GM21723 (cell line): ENCODE measurements around the gene PRMT1.

Experiments
- ATAC-seq: cut with Tn5 transposase; IDR thresholded peaks from one replicate; pipeline ENCODE4 v1.9.1; 2021; ENCODE audit warnings: mild to moderate bottlenecking, moderate library complexity; ENCODE audit not compliant: unreplicated experiment

The PRMT1 gene

DNA sequence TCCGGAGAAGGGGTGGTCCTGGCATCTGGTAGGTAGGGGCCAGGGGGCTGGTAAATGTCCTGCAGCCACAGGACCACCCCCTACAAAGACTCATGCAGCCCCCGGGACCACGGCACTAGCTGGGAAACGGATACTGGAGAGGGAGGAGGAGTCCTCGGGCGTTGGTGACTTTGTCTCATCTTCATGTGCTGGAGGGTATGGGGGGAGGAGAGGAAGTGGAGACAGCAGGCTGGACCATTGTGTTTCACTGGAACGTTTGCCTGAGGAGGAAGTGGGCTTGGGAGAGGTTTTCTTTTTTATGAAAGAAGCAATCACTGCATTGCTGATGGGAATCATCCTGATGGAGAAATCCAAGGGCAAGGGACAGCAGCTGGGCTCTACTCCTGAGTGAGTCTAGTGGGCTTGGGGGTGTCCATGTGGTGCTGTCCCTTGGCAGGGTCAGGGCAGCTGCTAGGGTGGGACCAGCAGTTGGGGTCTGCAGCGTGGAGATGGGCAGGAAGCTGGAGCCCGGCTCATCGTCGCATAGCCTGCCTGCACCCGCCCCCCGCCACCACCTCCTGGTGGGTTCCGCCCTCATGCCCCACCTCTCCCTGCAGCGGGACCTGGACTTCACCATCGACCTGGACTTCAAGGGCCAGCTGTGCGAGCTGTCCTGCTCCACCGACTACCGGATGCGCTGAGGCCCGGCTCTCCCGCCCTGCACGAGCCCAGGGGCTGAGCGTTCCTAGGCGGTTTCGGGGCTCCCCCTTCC, 10.7 kb downstream of the PRMT1 start:
- no peak for ATAC-seq

DNA sequence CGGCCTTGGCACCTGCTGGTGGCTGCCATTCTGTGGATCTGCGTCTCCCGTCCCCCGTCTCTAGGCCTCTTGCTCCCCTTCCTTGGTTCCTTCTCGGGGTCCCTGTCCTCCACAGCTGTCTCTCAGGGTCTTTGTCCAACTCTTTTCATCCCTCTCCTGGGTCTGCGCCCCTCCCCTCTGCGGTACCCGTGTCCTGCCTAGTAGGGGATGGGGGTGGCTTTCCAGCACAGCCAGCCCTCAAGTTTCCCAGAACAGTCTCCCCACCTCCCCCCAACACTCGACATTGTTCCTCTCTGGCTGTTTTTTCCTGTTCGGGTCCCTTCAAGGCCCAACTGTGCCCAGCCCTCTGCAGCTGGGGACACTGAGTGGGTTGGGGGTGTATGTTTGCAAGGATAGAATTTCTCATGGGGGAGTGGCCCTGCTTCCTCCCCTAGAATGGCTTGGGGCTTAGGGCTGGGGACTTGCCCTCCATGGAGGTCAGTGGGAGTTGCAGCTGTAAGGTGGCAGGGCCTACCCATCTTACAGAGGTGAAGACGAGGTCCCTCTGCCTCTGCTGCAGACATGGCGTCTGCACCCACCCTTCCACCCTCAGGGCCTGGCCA, 11.6 kb downstream of the PRMT1 start:
- no peak for ATAC-seq

DNA sequence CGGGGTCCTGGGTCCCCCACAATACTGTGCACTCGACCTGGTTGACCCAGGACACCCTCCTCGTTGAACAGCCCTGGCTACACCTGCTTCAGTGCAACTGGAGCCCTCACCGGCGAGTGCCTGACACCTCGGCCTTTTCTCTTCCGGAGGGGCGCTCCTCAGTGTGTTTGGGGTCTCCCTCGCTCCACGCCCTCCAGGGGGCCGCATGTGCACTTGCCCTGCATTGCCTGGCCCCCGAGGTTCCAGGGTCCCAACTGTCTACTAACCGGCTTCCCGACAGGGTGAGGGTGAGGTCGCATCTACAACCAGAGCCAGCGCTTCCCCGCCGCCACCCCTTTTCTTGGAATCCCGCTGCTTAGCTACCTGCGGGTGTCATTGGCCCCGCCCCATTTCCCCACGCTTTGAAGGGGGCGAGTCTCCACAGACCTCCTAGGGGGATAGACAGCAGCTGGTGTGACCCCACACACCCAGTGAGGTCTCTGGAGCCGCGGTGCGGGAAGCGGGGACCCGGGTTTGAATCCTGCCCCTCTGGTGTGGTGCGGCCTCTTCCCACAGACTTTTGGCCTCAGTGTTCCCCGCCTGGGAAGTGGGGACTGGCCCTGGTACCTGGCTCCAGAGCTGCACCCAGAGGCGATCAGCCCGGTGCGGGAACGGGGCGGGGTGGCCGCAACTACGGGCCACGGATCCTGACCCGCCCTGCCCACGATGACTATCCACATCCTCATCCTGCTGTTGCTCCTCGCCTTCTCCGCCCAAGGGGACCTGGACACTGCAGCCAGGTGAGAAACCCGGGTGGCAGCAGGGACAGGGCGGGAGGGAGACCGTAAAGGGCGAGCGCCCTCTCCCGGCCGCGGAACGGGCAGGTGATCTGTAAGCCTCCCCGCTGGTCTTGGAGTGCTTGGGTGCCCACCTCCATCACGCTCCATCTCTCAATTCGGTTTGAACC, 12.3 kb downstream of the PRMT1 start, which contains the start of gene ADM5:
Gene ADM5, plus strand, starts transcription at position 462 of the 946 bp plus-strand sequence. Its CDS starts 244 bp downstream, at position 706.
- ATAC-seq = no peak

DNA sequence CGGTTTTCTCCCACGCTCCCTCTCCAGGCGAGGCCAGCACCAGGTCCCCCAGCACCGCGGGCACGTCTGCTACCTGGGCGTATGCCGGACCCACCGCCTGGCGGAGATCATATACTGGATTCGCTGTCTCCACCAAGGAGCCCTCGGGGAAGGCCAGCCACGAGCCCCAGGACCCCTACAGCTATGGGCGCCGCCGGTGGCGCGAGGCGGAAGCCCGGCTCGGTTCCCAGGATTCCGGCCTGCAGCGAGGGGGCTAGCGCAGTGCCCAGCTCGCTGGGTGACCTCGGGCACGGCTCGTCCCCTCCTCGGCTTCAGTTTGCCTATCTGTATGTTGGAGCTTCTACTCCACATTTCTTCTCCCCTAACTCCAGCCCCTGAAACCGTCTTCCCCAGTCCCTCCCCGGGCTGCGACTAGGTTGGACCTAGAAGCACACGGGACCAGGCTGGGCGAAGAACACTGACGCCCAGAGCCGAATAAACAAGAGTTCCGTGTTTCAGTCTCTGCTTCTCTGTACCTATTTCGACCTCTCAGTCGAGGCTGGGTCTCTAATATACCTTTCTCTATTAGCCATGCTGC, 13.1 kb downstream of the PRMT1 start:
- ATAC-seq = no peak

DNA sequence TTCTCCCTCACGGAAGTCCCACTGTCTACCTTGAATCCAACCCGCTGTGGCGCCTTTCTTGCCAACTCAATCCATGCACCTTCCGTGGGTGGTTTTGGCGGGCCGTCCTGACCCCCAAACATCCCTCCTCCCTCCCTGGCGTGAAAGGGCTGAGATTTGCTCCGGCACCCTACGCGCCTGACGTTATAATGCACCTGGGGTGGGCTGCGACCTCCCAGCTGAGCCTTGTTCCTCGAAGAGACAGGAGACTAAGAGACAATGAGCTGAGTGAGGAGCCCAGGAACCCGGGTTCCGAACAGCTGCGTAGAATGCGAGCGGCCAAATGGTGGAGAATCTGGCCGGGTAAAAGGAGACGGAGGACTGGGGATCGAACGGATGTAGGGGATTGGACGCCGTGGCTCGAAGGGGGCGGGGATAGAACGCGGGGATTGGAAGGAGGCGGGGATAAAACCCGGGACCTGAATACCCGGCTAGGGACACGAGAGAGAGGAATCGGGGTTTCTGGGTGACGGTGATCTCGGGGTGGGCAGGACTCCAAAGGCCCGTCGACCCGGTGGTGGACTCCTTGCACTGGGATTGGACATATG, 13.7 kb downstream of the PRMT1 start, which contains the start of gene CPT1C:
Gene CPT1C, plus strand, starts transcription at position 461 of the 587 bp plus-strand sequence. CDS start 1,137 bp downstream, outside the sequence.
- no peak for ATAC-seq

DNA sequence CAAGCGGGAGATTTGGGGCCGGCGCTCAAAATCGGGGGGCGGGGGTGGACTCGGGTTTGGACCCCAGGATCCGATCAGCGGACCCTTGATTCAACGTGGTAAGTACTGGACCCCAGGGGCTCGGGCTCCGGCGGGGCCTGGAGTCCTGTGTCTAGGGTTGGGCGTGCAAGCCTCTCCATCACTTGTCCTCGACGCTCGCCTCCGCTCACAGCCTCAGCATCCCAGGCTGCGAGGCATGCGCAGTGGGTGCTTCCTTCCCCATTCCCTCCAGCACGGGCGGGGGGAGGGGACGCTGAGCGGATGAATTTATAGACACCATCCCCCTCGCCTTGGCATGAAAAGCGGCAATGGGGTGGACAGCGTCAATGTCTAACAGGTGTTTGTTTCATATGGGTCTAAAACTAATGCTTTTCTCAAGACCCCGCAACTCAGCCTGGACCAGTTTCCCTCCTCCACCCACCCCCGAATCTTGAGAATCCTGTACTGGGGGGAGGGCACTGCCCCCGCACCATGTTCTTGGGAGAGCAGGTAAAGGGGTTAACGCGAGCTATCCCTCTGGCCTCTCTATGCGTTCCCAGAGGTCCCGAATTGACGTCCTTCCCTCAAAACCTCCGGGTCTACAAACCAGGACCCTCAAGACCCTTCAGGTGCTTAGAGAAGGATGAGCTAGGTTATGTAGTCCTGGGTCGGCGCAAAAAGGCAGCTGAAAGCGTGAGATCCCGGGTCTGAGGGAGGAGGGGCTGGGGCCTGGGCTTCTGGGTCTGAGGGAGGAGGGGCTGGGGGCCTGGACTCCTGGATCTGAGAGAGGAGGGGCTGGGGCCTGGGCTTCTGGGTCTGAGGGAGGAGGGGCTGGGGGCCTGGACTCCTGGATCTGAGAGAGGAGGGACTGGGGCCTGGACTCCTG, 14.4 kb downstream of the PRMT1 start:
- ATAC-seq = no peak

DNA sequence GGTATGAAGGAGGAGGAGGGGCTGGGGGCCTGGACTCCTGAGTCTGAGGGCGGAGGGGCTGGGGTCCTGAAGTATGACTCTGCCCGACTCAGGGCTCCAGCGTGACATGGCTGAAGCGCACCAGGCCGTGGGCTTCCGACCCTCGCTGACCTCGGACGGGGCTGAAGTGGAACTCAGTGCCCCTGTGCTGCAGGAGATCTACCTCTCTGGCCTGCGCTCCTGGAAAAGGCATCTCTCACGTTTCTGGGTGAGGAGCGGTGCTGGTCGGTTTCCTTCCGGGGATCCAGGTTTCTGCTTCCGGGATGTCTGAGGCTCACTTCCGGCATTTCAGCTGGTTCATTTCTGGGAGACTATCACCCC, 15.1 kb downstream of the PRMT1 start:
- ATAC-seq = no peak

DNA sequence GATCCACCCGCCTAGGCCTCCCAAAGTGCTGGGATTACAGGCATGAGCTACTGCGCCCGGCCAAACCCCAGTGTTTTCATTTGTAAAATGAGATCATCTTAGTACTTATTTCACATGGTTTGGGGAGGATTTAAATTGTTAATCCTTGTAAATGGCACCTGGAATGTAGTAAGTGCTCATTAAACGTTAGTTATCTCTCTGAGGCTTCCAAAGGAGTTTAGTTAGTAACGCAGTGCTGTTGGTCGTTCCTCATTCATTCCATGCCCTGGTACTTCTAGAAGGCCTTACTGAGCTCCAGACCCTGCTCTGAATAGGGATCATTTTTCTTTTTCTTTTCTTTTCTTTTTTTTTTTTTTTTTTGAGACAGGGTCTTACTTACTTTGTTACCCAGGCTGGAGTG, 19.0 kb downstream of the PRMT1 start:
- ATAC-seq = no peak

DNA sequence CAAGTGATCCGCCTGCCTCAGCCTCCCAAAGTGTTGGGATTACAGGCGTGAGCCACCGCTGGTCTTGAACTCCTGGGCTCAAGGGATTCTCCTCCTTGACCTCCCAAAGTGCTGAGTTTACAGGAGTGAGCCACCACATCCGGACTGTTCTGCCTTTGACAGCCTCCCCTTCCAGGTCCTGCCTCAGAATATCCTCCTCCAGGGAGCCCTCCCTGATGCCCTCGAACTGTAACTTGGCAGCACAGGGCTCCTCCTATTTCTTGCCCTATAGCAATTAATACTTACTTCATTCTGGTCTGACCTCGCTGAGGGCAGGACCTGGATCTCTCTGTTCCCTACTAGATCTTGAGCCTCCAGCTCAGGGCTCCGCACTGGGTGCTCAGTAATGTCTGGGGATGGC, 19.8 kb downstream of the PRMT1 start:
- ATAC-seq = no peak

DNA sequence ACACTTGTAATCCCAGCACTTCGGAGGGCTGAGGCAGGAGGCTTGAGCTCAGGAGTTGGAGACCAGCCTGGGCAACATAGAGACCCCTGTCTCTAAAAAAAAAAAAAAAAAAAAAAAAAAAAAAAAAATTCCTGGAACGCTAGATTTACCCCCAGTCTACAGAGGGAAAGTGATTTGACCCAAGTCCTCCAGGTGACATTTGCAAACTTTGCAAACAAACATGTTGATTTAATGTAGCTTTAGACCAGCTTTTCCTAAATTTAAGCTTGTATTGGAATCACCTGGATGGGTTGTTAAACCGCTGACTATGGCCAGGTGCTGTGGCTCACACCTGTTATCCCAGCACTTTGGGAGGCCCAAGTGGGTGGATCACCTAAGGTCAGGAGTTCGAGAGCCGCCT, 22.3 kb downstream of the PRMT1 start:
- ATAC-seq = no peak

DNA sequence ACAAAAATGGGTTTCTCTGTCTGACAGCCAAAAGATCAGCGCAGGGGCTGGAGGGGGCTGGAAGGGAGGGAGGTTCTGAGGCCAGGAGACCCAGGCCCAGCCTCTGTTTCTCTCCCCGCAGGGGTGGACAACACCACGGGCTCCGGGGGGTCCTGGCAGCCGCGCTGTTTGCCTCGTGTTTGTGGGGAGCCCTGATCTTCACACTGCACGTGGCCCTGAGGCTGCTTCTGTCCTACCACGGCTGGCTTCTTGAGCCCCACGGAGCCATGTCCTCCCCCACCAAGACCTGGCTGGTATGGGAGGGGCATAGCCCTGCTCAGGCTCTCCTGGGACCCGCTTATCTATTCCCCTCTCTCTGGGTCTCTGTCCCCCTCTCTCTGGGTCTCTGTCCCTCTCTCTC, 23.5 kb downstream of the PRMT1 start:
- ATAC-seq = no peak

DNA sequence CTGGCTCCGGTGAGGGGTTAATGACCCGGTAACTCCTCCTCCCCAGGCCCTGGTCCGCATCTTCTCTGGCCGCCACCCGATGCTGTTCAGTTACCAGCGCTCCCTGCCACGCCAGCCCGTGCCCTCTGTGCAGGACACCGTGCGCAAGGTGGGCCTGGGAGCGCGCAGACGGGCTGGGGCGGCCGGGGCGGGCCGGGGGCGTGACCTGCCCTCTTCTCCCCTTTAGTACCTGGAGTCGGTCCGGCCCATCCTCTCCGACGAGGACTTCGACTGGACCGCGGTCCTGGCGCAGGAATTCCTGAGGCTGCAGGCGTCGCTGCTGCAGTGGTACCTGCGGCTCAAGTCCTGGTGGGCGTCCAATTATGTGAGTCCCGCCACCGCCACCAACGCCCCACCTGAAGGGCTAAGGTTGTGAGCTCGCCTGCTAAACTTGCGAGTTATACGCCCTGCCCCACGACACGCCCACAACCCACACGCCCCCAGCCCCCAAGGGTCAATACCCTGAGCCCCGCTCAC, 24.3 kb downstream of the PRMT1 start:
- ATAC-seq = no peak

DNA sequence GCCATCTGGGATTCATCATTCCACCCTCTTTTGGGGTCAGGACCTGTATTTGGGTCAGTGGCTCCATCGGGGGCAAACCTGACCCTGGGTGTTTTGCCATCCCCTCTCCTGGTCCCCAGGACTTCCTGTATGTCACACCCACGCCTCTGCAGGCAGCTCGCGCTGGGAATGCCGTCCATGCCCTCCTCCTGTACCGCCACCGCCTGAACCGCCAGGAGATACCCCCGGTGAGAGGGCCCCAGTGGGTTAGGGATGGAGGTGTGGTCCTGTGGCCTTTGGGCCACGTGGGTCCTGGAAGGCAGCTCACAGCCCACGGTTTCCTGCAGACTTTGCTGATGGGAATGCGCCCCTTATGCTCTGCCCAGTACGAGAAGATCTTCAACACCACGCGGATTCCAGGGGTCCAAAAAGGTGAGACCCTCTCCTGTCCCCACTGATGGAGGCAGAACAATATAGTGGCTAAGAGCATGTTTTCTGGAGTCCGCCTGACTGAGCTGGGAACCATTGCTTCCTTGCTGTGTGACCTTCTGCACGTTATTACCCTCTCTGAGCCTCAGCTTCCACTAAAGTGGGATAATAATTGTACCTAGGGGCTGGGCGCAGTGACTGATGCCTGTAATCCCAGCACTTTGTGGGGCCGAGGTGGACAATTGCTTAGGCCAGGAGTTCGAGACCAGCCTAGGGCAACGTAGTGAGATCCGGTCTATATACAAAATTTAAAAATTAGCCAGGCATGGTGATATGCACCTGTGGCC, 28.0 kb downstream of the PRMT1 start:
- ATAC-seq = no peak

DNA sequence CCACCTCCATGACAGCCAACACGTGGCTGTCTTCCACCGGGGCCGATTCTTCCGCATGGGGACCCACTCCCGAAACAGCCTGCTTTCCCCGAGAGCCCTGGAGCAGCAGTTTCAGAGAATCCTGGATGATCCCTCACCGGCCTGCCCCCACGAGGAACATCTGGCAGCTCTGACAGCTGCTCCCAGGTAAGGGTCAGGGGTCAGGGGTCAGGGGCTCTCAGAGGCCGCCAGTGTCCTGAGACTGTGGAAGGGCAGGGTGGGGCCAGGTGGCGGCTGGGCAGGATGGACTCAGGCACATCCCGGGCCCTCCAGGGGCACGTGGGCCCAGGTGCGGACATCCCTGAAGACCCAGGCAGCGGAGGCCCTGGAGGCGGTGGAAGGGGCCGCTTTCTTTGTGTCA, 28.8 kb downstream of the PRMT1 start:
- no peak for ATAC-seq

DNA sequence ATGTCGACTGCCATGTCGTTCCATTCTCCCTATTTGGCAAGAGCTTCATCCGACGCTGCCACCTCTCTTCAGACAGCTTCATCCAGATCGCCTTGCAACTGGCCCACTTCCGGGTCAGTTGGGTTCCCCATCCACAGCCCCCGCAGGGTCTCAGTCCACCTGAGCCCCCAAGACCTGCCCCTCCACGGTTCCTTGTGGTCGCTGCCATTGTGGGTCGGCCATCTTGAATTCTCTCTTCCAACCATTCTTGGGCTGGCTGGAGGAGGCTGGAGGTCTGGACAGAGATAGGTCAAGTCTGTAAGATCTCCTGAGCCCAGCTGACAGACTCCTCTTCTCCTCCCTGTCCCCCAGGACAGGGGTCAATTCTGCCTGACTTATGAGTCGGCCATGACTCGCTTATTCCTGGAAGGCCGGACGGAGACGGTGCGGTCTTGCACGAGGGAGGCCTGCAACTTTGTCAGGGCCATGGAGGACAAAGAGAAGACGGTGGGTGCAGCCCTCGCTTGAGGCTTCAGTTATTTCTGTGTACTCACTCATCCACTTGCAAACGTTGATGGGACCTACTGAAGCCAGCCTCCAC, 33.4 kb downstream of the PRMT1 start:
- no peak for ATAC-seq

DNA sequence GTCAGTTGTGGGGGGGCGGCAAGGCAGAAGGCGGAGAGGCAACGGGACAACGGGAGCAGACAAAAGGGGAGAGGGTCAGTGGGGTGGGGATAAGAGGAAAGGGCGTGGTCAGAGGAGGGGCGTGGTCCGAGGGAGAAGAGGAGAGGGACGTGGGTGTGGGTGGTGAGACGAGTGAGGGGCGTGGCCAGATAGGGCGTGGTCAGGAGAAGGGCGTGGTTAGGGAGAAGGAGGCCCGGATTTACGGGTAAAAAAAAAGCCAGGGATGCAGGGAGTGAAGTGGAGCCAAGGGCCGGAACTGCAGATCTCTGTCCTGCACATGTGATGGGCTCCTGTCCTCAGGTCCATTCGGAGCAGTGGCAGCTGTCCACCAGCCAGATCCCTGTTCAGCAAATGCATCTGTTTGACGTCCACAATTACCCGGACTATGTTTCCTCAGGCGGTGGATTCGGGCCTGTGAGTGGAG, 35.4 kb downstream of the PRMT1 start:
- no peak for ATAC-seq

DNA sequence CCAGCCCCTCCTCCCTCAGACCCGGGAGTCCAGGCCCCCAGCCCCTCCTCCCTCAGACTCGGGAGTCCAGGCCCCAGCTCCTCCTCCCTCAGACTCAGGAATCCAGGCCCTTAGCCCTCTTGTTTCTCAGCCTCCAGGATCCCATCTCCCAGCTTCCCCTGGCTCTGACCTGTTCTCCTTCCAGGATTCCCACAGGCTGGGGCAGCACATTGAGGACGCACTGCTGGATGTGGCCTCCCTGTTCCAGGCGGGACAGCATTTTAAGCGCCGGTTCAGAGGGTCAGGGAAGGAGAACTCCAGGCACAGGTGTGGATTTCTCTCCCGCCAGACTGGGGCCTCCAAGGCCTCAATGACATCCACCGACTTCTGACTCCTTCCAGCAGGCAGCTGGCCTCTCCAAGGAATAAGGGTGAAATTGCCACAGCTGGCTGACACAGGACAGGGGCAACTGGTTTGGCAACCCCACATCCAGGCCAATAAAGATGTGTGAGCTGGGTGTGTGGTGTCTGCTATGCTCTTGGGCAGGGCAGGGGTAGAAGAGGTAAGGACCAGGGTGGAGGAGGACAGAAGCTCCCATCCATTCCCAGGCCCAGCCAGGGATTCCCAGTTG, 36.3 kb downstream of the PRMT1 start:
- no peak for ATAC-seq

DNA sequence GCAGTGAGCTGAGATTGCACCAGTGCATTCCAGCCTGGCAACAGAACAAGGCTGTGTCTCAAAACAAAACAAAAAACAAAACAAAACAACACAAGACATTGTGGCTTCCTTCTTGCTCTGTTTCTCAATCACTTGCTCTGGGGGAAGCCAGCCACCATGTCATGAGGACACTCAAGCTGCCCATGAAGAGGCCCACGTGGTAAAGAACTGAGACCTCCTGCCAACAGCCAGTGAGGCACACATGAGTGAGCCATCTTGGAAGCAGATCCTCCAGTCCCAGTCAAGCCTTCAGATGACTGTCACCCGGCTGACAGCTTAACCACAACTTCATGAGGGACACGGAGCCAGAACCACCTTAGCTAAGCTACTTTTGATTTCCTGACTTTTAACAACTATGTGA, 39.1 kb downstream of the PRMT1 start:
- ATAC-seq = no peak
